ENCODE results near the gene CYP1A1. TPM values are rescaled to one million over a fixed set of nuclear protein-coding genes. Genes with fewer than 3 reads are reported as not detected.

CYP1A1 gene
- 0.21 to 0.26 TPM (median 0.23 TPM) in 3 replicates for total RNA-seq (2021)
- percentile 11 among the genes with signal in this experiment for Bru-seq, nascent RNA
- long read RNA-seq, experiment 1 = 0 reads
- long read RNA-seq, experiment 2 = 0 reads
- long read RNA-seq, experiment 3 = 0 reads

GRCh38 chr15:74725225-74725774 lies at the start of gene CYP1A1:
Gene CYP1A1, minus strand, starts transcription at chr15:74725528. Its CDS starts 2,431 bp downstream, at chr15:74723097.
- POLR2A ChIA-PET = interaction anchor here (0.6 to 2.8 kb wide), 2 partner anchors 34 to 35 kb away, joined by 3 to 17 read pairs; no protein-coding TSS in a partner anchor
- Mint-ChIP-seq H3K4me3 (peak within 1 kb of the TSS; percentile 74), H3K36me3 (no peaks in the 10 kb centered on the region), H3K27ac (no peak within 1 kb of the TSS), H3K9me3 (no peaks in the 10 kb centered on the region), H3K4me1 (peaks cover 15% of the 10 kb centered on the region), H3K27me3 (ENCODE audit: low read depth) (peaks cover 75% of the 10 kb centered on the region)
- peak; percentile 58 for ATAC-seq
- DNase-seq (ENCODE audit: low spot score) = peak; percentile 62
- 0 out of 2 replicates have a peak, but pooled peaks have one; percentile 34 for TF ChIP-seq SP1 (CRISPR knock-in tag; conservative IDR thresholded peaks at IDR 0.05)
- TF ChIP-seq PREB (CRISPR knock-in tag; IDR thresholded peaks at IDR 0.05; ENCODE audit: borderline replicate concordance) = no peak
- CTCF ChIA-PET = interaction anchor here (0.5 to 4.6 kb wide), 15 partner anchors 10 to 1000 kb away, joined by 3 to 53 read pairs (median 7); partner anchors contain the start of gene CSK

GRCh38 chr15:74773731-74774252 lies 48.5 kb upstream of the CYP1A1 start:
- H3K4me1 Mint-ChIP-seq = peaks cover 42% of the 10 kb centered on the region
- TF ChIP-seq ZNF232 (CRISPR knock-in tag; IDR thresholded peaks at IDR 0.05) = no peak
- no peak for TF ChIP-seq E2F4 (CRISPR knock-in tag; IDR thresholded peaks at IDR 0.05; ENCODE audit: borderline replicate concordance, low read depth)
- TF ChIP-seq AFF4 (CRISPR knock-in tag; IDR thresholded peaks at IDR 0.05; ENCODE audit: borderline replicate concordance) = no peak
- TF ChIP-seq ELF4 (CRISPR knock-in tag; IDR thresholded peaks at IDR 0.05; ENCODE audit: low read depth) = no peak
- DNase-seq (ENCODE audit: low spot score) = no peak
- CTCF ChIA-PET = interaction anchor here (0.7 to 12.6 kb wide), 7 partner anchors 10 to 152 kb away, joined by 3 to 409 read pairs (median 101); partner anchors contain the start of gene CSK
- peaks cover 18% of the 10 kb centered on the region for H3K27me3 Mint-ChIP-seq (ENCODE audit: low read depth)
- no peak for ATAC-seq
- H3K36me3 Mint-ChIP-seq = no peaks in the 10 kb centered on the region
- POLR2A ChIA-PET = interaction anchor here (1.3 kb wide), 1 partner anchor 9 kb away, joined by 5 read pairs; no protein-coding TSS in a partner anchor
- H3K9me3 Mint-ChIP-seq = no peaks in the 10 kb centered on the region
- H3K4me3 Mint-ChIP-seq = no peak overlapping the region
- H3K27ac Mint-ChIP-seq = no peak overlapping the region; the same call in 1 of the 2 replicates

- H3K4me1 Mint-ChIP-seq = peaks cover 42% of the 10 kb centered on the region
- no peak overlapping the region for H3K27ac Mint-ChIP-seq
- H3K4me3 Mint-ChIP-seq = no peak overlapping the region
- TF ChIP-seq ELF4 (CRISPR knock-in tag; IDR thresholded peaks at IDR 0.05; ENCODE audit: low read depth) (no peak), PRDM15 (CRISPR knock-in tag; IDR thresholded peaks at IDR 0.05) (no peak), TEAD1 (CRISPR knock-in tag; IDR thresholded peaks at IDR 0.05) (no peak), HMGXB4 (CRISPR knock-in tag; IDR thresholded peaks at IDR 0.05) (no peak), ZNF263 (CRISPR knock-in tag; IDR thresholded peaks at IDR 0.05; ENCODE audit: low read depth) (no peak), NFATC4 (CRISPR knock-in tag; IDR thresholded peaks at IDR 0.05) (no peak), FOXP1 (CRISPR knock-in tag; IDR thresholded peaks at IDR 0.05; ENCODE audit: borderline replicate concordance) (no peak), SOX15 (CRISPR knock-in tag; IDR thresholded peaks at IDR 0.05) (no peak), E2F1 (CRISPR knock-in tag; IDR thresholded peaks at IDR 0.05) (no peak), ZNF423 (CRISPR knock-in tag; IDR thresholded peaks at IDR 0.05) (no peak)
Measured at GRCh38 chr15:74773329-74773728, 48.0 kb upstream of the CYP1A1 start.

More at GRCh38 chr15:74773329-74773728, 48.0 kb upstream of the CYP1A1 start:
- Mint-ChIP-seq H3K9me3 (no peaks in the 10 kb centered on the region), H3K36me3 (no peaks in the 10 kb centered on the region), H3K27me3 (ENCODE audit: low read depth) (peaks cover 18% of the 10 kb centered on the region)
- DNase-seq (ENCODE audit: low spot score) (no peak), ATAC-seq (no peak)
- ChIA-PET CTCF (interaction anchor here (0.7 to 12.6 kb wide), 8 partner anchors 11 to 152 kb away, joined by 3 to 409 read pairs (median 90); partner anchors contain the start of genes CSK and ULK3), POLR2A (interaction anchor here (1.3 kb wide), 1 partner anchor 9 kb away, joined by 5 read pairs; no protein-coding TSS in a partner anchor)
